CD4-positive, alpha-beta T cell treated with Interleukin-1 beta for 1 hour (primary cell): ENCODE results near the gene HOXC9.

ENCODE experiments used
- DNase-seq, 2 donors: peaks; one replicate each; pipeline ENCODE4 v3.0.0-alpha.2; 2020 to 2022

HOXC9 gene

DNA sequence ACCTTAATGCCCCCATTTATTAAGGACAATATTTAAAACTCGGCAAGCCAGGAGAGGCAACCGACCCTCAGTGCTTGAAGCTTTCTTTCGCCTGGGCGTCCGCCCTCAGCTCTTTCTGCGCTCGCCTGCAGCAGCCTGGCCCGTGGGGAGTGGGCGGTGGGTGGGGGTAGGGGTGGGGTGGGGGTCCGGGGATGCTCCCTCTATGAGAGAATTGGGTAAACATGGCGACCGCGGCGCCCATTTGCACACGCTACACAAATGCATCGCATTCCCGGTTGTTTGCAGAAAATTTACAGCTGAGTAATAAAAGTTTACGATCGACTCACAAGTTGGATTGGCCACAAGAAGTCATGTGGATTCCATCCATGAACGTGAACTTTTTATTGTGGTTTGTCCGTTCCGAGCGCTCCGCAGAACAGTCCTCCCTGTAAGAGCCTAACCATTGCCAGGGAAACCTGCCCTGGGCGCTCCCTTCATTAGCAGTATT is 16.6 kb downstream of the HOXC9 start:
- no peak for DNase-seq

DNA sequence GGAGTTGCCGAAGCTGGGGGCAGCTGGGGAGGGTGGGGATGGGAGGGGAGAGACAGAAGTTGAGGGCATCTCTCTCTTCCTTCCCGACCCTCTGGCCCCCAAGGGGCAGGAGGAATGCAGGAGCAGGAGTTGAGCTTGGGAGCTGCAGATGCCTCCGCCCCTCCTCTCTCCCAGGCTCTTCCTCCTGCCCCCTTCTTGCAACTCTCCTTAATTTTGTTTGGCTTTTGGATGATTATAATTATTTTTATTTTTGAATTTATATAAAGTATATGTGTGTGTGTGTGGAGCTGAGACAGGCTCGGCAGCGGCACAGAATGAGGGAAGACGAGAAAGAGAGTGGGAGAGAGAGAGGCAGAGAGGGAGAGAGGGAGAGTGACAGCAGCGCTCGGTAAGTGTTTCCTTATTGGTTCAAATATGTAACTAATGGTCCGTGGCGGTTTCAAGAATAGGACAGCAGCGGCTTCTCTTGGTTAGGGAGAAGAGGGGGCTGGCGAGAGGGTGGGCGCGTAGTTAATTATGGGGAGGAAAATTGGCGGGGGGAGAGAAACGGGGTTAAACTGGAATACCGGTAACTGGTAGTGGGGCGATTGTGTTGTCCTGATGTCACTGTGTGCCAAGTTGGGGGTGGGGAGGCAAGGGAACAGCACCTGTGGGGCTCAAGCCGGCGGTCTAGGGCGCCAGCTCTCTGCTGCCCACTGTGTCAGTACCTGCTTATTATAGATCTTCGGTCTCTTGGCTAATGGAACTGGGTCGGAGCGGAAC is 17.2 kb downstream of the HOXC9 start:
- no peak for DNase-seq

DNA sequence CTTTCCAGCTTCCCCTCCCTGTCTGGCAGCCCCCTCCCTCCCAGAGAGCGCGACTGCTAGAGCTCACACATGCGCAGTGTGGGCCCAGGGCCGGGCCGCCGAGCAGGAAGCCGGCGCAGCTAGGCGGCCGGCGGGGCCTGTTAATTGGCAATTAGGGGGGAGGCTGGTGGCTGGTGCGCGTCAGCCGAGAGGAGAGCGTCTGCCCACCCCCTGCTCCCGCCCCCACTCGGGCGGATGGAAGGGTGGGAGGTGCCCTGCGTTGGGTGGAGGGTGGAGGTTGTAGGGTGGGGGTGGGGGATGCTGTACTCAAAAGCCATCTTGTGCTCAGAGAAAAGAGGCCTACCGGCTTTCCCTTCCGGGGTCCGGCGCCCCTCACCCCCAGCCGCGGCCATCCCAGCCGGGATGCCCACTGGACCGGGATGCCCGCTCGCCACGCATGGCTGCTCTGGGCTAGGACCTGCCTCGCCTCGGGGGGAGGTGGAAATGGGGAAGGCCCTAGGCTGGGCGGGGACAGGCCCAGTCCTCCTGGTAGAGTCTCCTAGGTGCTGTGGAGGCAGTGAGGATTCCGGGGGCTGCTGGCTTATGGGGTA is 18.0 kb downstream of the HOXC9 start:
- DNase-seq: peak; percentile 82 to 87

DNA sequence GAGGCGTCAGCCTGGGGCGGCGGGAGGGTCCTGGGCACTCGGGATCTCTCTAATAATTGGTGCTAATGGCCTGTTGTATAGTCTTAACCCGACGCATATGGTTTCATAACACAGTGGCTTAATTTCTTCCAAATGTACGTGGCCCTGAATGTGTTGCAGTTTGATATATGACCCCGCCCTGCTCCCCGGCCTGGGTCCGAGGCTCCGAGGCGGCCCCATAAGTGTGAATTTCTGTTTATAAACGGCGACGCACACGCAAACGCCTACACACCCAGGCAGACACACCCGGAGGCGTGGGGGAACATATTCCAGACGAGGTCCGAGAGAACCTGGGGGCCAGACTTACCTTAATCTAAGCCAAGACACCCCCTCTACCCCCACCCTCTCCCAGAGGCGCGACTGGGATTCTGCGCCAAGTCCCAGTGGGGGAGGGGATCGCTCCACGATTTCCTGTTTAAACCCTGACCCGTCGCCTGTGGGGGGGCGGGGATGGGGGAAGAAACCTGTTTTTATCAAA is 18.6 kb downstream of the HOXC9 start:
- DNase-seq: no peak

DNA sequence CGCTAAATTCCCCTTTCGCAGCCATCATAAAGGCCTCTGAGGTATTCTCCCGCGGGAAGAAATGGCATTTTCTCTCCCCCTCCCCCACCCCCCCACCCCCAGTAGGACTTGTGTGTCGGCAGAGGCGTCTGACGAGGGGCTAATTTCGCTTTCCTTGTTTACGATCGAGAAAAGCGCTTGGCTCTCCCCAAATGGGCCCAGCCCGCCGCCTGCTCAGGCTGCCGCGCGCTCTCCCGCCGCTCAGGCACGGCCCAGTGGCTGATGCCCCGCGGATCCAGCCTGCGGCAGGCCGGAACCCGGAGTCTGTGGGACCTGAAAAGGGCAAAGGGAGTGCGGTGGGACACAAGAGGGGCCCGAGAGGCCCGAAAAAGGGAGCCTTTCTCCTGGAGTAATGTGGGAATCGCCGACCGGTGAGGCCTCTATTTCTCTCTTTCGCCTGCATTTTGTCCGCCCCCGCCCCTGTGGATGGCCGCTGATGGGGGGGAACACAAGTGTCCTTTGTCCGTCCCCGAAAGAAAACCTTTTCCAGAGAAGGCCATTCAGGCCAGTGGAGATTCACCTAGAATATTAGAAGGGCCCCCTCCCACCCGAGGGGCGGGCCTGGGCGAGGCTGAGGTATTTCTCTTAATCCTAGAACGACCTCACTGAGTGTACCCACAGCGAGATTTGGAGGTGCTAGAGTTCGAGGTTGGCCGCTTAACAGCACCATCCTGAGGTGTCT is 19.3 kb downstream of the HOXC9 start:
- no peak for DNase-seq

DNA sequence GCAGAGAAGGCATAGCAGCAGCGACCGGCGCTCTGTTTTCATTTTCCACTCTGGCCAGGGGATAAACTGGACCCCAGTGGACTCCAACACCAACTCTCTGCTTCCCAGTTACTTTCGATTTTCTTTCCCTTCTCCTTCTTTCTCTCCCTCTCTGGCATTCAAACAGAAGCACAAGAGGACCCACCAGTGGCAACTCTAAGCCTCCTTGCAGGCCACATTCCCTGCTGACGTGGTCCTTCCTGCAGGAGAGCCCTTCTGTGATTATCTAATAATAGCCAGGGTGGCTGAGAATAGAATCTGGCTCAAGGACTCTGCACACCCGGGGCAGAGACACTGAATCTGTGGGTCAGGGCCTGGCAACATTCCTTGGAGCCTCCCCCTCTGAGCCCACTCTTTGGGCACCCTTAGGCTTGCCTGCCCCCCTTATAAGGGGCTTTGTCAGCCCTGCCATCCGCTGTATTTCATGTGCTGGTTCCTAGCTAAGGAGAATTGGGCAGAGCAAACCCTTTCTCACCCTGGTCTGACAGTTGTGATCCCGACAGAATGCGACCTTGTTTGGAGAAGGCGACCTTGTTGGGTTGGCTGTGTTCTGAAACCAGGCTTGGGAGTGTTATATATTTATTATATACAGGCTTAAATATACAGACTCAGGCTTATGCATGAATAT is 20.1 kb downstream of the HOXC9 start:
- no peak for DNase-seq

DNA sequence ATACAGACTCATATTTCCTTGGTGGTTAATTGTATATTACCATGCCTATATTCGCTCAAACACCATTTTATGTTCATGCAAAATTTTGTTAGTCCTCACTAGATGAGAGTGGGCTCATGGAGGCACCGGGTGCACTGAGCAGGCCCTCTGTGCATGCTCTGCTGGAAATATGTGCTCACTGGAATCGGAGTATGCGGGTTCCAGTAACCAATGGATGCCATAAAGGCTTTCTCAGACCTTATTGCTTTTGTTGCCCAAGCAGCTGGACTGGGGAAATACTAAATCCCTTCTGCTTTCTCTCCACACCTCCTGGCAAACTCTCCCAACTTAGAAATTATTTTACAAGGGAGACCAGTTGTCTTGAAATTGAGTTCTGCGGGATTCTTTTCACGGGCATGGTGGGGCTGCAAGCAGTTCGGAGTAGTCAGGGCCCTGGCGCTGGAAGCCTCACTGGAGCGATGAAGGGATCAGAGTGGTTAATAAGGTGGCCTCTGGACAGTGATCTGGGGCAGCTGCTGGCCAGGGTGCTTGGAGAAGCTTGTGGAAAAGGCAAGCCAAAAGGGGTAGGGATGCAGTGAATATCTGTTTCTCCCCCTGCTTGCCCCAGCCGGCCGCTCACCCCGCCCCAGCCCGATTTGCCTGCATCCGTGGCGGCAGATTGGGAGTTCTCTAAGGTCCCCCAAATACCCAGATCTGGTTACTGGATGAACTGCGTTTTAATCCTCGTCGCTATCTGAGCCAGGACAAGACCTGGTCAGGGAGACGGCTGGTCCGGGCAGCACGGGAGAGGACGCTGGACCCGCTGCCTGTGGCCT is 20.8 kb downstream of the HOXC9 start:
- no peak for DNase-seq

DNA sequence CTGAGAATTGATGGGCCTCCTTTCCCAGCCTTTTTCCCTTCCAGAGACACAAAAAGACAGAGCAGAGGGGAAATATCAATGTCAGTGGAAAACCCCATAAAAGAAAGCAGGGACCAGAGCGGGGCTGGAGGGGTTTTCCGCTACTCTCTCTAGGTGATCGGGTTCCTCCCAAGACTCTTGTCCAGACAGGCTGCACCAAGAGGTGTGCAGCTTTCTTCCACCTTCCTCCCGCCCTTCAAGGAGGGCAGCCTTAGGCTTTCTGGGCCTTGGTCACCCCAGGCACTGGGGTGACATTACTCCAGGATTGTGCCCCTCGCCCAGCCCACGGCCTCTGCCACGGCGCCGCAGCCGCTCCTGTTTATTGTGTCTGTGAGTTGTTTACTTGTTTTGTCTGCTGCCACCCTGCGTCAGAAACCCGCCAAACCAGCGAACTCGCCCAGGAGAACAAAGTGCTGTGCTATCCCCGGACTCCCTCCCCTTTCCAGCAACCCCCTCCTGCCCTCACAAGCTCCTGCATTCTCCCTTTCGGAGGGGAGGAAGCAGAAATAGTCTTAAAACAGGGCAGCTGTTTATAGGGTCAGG is 21.6 kb downstream of the HOXC9 start:
- DNase-seq: no peak

DNA sequence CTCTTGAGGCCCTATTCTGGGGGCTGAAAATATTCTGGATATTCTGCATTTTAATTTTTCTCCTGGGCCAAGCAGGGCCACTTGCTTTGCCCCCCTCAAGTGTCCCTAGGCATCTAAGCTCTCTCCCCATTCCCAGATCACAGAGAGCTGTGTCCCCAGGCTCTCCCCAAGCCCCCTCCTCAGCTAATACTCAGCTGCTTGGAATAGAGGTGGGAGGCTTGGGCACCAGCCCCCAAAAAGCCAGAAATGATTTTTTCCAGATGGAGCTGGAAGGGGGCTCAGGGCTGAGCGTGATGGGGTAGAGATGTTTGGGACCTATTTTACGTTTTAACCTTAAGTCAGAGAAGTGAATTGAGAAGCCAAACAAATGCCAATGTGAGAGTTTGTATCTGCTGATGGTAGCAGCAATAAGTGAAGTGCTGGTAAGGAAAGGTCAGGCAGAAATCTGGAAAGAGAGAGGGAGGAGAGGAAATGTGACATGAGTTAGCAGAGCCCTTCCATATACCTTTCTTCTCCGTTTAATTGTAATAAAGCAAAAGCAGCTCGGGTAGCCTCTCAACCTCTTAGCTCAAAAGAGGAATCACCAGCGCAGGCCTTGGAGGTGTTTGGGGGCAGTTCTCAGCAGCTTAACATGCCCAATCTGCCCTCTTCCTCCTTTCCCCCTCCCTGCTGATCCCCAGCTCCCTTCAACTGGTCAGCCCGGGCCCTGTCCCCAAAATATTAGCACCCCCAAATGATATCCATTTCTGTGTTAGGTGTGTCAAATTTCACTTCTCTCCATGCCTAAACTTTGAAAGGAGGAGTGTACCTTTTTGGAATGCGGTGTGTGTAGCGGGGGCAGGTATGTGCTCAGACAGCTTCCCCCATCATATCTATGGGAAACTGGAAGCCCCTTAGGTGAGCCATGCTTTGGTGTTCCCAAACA is 23.3 kb downstream of the HOXC9 start:
- DNase-seq: no peak

DNA sequence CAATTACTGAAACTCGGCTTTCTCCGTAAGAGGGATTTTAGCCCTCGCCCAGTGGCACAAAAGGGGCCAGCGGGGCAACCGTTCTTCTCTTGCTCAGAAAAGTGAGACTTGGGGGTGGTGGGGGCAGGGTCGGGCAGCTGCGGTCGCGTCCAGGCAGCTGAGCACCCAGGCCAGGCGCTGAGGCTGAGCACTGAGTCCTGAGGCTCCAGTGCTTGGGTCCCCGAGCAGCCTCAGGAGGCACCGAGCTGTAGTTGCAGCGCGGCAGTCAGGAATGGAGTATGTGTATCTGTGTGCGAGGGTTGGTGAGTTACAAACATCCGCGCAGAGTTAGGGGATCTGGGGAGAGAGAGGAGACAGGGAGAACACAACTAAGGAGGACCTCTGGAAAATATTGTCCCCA is 24.2 kb downstream of the HOXC9 start:
- no peak for DNase-seq

DNA sequence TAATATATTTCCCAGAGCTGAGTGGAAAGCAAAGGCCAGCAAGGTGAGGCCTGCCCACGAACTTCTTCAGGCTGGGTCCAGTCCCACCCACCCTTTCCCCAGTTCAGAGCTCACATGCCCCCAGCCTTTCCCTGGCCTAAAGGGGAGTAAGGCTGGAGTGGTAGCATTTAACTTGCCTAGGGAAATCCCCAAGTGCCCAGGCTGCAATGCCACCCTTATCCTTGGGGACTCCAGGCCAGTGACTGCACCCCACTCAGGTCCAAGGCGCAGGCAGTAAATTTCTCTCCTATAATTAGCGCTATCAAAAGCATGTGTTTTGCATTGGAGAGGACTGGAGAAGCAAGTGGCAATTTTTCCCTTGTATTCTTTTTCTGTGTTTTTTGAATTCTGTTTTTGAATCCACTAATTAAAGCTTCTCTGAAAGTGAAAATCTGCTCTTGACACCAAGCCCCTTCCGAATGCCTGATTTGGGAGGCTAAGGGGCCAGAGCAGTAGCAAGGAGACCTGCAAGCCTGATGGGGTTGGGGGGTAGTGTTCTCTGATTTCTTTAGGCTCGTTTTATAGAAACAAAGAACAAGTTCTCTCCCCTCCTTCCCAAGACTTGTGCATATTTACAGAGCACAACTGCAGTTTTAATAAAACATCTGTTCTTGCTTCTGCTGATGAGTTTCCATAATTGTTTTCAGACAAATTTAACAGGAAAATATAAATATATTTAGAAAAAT is 24.8 kb downstream of the HOXC9 start:
- no peak for DNase-seq

DNA sequence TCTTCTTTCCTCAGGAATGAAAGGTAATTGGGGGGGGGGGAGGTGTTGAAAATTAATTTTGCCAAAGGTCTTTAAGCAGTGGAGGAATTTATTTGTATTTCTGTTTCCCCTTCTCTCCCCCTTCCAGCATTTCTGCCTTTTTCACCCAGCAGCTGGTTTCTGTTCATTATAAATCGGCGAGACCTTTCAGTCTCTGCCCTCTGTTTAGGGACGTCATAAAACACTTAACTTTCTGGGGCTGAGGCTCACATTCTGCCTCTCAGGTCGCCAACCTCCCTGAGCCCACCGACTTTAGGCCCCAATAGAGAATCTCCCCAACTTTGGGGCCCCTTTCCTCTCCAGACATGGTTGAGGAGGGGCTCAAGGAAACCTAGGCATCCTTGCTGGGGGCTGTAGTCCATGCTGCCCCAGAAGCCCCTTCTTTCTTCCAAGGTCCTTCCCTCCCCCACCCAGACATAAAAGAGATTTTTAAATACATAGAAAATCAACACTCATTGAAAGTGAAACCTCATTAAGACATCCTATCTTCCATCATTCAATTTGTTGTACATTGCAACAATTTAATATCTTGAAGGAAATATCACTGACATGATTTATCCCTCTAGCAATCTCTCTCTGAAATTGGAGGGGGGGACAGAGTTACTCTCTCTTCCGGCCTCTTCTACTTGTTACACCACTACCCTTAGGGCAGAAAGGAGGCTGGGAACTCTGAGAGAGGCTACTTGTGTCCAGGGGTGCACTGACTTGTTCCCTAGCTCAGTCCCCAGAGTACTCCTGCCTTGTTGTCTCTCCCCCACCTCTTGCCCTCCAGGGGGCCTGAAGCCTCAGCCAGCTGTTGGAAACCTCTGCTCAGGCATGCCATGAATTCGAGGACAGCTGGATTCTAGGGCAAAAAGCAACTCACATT is 25.8 kb downstream of the HOXC9 start:
- no peak for DNase-seq

DNA sequence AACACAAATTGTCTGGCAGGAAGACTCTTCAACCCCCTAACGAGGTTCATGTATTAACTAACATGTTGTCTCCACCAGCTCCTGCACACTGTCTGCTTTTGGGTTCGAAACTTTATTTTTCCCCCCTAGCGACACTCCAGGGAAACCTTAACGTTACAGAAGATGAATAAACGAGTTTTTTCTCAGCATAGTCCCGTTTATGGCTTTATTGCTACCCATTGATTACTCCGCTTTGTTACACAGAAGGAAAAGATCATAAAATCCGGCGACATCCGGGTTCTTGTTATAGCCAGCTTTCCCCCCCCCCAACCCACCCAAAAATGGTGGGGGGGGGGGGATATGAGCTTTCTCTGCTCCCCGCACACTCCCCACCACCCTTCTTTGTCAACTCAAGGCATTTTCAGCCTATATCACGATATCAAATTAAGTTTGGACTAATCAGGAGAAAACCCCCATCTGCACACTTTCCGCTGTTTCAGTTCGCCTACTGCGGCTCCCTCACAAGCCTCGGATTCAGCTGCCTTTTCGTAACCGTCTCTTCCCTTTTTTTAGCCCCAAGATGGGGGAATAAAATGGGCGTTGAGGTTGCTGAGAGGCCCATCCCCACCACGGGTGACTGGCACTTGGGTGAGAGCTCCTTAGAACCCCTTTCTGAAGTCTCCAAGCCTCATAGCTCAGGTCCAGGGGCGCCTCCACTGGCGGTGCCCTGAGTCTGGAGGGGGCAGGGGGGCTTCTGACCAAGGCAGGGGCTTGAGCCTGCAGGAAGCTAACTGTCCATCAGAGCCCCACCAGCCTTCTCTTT is 26.9 kb downstream of the HOXC9 start:
- no peak for DNase-seq

DNA sequence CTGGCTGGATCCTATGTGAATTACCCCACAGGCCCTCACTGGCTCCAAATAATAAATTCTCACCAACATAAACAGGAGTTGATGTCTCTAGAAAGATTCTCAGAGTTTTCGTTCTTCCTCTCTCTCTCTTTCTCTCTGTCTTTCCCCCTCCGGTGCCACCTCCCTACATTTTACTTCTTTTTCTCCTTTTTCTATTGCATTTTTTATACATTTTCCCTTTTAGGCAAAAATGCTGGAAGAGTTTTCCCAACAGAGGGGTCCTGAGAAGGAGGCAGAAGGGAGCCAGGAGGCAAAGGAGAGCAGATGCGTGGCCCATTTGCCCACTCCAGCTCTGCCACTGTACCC is 27.5 kb downstream of the HOXC9 start:
- DNase-seq: no peak

DNA sequence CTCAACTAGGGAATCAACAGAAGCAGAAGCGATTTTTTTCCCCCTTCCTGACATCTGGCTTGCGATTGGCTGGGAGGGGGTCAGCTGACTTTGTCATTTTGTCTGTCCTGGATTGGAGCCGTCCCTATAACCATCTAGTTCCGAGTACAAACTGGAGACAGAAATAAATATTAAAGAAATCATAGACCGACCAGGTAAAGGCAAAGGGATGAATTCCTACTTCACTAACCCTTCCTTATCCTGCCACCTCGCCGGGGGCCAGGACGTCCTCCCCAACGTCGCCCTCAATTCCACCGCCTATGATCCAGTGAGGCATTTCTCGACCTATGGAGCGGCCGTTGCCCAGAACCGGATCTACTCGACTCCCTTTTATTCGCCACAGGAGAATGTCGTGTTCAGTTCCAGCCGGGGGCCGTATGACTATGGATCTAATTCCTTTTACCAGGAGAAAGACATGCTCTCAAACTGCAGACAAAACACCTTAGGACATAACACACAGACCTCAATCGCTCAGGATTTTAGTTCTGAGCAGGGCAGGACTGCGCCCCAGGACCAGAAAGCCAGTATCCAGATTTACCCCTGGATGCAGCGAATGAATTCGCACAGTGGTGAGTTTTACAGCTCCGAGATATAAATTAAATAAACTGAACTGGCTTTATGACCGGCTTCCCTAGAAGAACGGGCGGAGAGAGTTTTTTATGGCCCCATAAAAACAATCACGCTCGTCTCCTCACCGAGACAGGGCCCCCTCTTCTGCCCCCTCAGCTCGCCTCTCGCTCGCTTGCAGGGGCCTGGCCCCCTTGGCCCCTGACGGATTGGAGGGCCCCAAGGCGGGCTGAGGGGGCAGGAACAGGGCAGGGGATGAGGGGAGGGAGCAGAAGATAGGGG is 28.6 kb downstream of the HOXC9 start, which contains the start of gene HOXC6:
HOXC6 (plus strand) TSS at position 127 of the 888 bp plus-strand sequence; CDS start at position 209, 82 bp downstream.
- DNase-seq: no peak

DNA sequence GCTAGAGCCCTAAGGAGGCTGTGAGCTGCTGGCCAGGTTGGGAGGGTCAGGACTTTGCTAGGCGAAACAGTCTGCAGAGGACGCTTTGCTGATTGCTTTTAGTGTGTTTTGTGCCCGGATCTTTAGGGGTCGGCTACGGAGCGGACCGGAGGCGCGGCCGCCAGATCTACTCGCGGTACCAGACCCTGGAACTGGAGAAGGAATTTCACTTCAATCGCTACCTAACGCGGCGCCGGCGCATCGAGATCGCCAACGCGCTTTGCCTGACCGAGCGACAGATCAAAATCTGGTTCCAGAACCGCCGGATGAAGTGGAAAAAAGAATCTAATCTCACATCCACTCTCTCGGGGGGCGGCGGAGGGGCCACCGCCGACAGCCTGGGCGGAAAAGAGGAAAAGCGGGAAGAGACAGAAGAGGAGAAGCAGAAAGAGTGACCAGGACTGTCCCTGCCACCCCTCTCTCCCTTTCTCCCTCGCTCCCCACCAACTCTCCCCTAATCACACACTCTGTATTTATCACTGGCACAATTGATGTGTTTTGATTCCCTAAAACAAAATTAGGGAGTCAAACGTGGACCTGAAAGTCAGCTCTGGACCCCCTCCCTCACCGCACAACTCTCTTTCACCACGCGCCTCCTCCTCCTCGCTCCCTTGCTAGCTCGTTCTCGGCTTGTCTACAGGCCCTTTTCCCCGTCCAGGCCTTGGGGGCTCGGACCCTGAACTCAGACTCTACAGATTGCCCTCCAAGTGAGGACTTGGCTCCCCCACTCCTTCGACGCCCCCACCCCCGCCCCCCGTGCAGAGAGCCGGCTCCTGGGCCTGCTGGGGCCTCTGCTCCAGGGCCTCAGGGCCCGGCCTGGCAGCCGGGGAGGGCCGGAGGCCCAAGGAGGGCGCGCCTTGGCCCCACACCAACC is 29.8 kb downstream of the HOXC9 start:
- DNase-seq: no peak
